ENCODE results near the gene DPP10. TPM values are rescaled to one million over a fixed set of nuclear protein-coding genes. Genes with fewer than 3 reads are reported as not detected.

The DPP10 gene
- total RNA-seq, 1 experiment from 2014 or later, result not detected

- ChIA-PET POLR2A (ENCODE audit: unreplicated experiment) (no interaction called here), CTCF (no interaction called here)
- intact Hi-C loops (cut with micrococcal nuclease), result no loop called here
- no TSS peak for BruUV-seq (replicated peaks)
- H3K79me2 ChIP-seq (ENCODE audit: low read length), result no peaks in the 10 kb centered on the region
- H3K4me3 ChIP-seq (ENCODE audit: low read length), result no peak overlapping the region
- H3K4me2 ChIP-seq (ENCODE audit: low read length), result no peak overlapping the region
- H3K4me1 ChIP-seq (ENCODE audit: insufficient read depth, low read length), result no peaks in the 10 kb centered on the region
- H4K20me1 ChIP-seq (ENCODE audit: low read length), result no peaks in the 10 kb centered on the region
- H2AFZ ChIP-seq (ENCODE audit: low read length), result no peak overlapping the region
- peaks cover 50% of the 10 kb centered on the region for H3K27me3 ChIP-seq (ENCODE audit: low read length)
- H3K9me3 ChIP-seq (ENCODE audit: low read length), result no peaks in the 10 kb centered on the region
- H3F3A ChIP-seq (ENCODE audit: low read length, unreplicated experiment), result no peaks in the 10 kb centered on the region
- H3K9ac ChIP-seq (ENCODE audit: low read length), result no peak overlapping the region
- DNase-seq (no peak), ATAC-seq (no peak)
- H3K9me2 ChIP-seq (replicated peaks; ENCODE audit: low read length), result no peaks in the 10 kb centered on the region
- no peaks in the 10 kb centered on the region for H3K36me3 ChIP-seq (ENCODE audit: low read depth, low read length)
- TF ChIP-seq EZH2 (IDR thresholded peaks at IDR 0.05; ENCODE audit: low read length, unreplicated experiment), result no peak
- TF ChIP-seq CTCF (conservative IDR thresholded peaks at IDR 0.05; ENCODE audit: low read depth, low read length), result no peak
- no peak for TF ChIP-seq EZH2phosphoT487 (IDR thresholded peaks at IDR 0.05; ENCODE audit: borderline replicate concordance, low read length)
- H3K27ac ChIP-seq (ENCODE audit: low read length), result no peak overlapping the region
These were observed 17.7 kb upstream of the DPP10 start for GRCh38 chr2:114424699-114425098.

- CTCF ChIA-PET, result no interaction called here
These were observed 15.7 kb upstream of the DPP10 start for GRCh38 chr2:114426756-114427155.

GRCh38 chr2:114436329-114436728 lies 6.1 kb upstream of the DPP10 start:
- ATAC-seq (no peak), DNase-seq (no peak)
- Histone ChIP-seq H3K4me2 (ENCODE audit: low read length) (no peak overlapping the region), H3K4me3 (ENCODE audit: low read length) (no peak overlapping the region), H3K9me3 (ENCODE audit: low read length) (no peaks in the 10 kb centered on the region), H3K36me3 (ENCODE audit: low read depth, low read length) (no peaks in the 10 kb centered on the region), H4K20me1 (ENCODE audit: low read length) (no peaks in the 10 kb centered on the region), H3K79me2 (ENCODE audit: low read length) (no peaks in the 10 kb centered on the region), H3K27me3 (ENCODE audit: low read length) (no peaks in the 10 kb centered on the region), H3K27ac (ENCODE audit: low read length) (no peak overlapping the region), H3K4me1 (ENCODE audit: insufficient read depth, low read length) (no peaks in the 10 kb centered on the region), H3K9ac (ENCODE audit: low read length) (no peak overlapping the region), H3K9me2 (replicated peaks; ENCODE audit: low read length) (no peaks in the 10 kb centered on the region), H3F3A (ENCODE audit: low read length, unreplicated experiment) (no peaks in the 10 kb centered on the region), H2AFZ (ENCODE audit: low read length) (no peak overlapping the region)
- no TSS peak for BruUV-seq (replicated peaks)
- ChIA-PET POLR2A (ENCODE audit: unreplicated experiment) (no interaction called here), CTCF (no interaction called here)
- intact Hi-C loops (cut with micrococcal nuclease), result no loop called here
- TF ChIP-seq EZH2 (IDR thresholded peaks at IDR 0.05; ENCODE audit: low read length, unreplicated experiment), result no peak
- no peak for TF ChIP-seq CTCF (conservative IDR thresholded peaks at IDR 0.05; ENCODE audit: low read depth, low read length)
- no peak for TF ChIP-seq EZH2phosphoT487 (IDR thresholded peaks at IDR 0.05; ENCODE audit: borderline replicate concordance, low read length)

More at GRCh38 chr2:114426756-114427155, 15.7 kb upstream of the DPP10 start:
- Histone ChIP-seq H3K4me2 (ENCODE audit: low read length) (no peak overlapping the region), H3K27ac (ENCODE audit: low read length) (no peak overlapping the region), H3K4me3 (ENCODE audit: low read length) (no peak overlapping the region), H3F3A (ENCODE audit: low read length, unreplicated experiment) (no peaks in the 10 kb centered on the region), H3K9me2 (replicated peaks; ENCODE audit: low read length) (no peaks in the 10 kb centered on the region), H2AFZ (ENCODE audit: low read length) (no peak overlapping the region), H3K27me3 (ENCODE audit: low read length) (peaks cover 47% of the 10 kb centered on the region), H3K9me3 (ENCODE audit: low read length) (no peaks in the 10 kb centered on the region), H3K36me3 (ENCODE audit: low read depth, low read length) (no peaks in the 10 kb centered on the region), H3K4me1 (ENCODE audit: insufficient read depth, low read length) (no peaks in the 10 kb centered on the region), H3K79me2 (ENCODE audit: low read length) (no peaks in the 10 kb centered on the region), H3K9ac (ENCODE audit: low read length) (no peak overlapping the region), H4K20me1 (ENCODE audit: low read length) (no peaks in the 10 kb centered on the region)
- POLR2A ChIA-PET (ENCODE audit: unreplicated experiment), result no interaction called here
- no peak for DNase-seq
- ATAC-seq, result no peak
- no TSS peak for BruUV-seq (replicated peaks)
- intact Hi-C loops (cut with micrococcal nuclease), result no loop called here
- no peak for TF ChIP-seq EZH2phosphoT487 (IDR thresholded peaks at IDR 0.05; ENCODE audit: borderline replicate concordance, low read length)
- no peak for TF ChIP-seq EZH2 (IDR thresholded peaks at IDR 0.05; ENCODE audit: low read length, unreplicated experiment)
- TF ChIP-seq CTCF (conservative IDR thresholded peaks at IDR 0.05; ENCODE audit: low read depth, low read length), result no peak

All from PC-3 (cell line).